Smooth muscle cell of the brain vasculature (primary cell): ENCODE results near the gene COIL.
"Not testable (repeated sequence)": the region's sequence is repeated elsewhere in the genome, so short reads cannot be mapped to it uniquely, and the experiment has no call there.

Experiments
- DNase-seq: peaks from one replicate; pipeline ENCODE4 v3.0.0-alpha.2; 2012; ENCODE audit warnings: low read depth, low spot score

The COIL gene

DNA sequence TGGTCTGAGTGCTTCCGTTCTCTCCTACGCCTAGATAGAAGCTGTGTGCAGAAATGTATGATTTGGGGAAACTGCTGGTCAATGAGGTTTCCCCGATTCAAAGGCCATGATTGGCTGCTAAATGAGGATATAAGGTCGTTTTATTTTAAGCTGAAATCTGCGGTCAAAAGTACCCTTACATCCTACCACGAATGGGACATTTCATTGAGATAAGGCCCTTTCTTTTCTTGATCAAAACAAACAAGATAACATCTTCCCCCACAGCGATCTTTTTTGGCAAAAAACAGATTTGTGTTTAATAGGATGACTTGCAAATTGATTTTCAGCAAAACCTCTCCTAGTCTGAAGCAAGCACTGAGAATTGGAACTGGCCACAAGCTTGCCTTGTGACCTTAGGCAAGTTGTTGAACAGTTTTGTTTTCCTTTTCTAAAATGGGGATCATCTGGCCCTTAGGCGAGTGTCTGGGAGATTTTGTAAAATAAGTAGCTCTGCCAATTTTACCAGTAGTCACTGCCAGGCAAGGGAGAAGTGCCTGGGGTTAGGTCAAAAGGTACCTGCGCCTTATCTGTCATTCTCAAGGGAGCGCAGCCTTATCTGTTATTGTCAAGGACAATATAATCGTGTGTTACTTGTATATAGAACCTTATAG lies 17.7 kb upstream of the COIL start:
- DNase-seq: no peak

DNA sequence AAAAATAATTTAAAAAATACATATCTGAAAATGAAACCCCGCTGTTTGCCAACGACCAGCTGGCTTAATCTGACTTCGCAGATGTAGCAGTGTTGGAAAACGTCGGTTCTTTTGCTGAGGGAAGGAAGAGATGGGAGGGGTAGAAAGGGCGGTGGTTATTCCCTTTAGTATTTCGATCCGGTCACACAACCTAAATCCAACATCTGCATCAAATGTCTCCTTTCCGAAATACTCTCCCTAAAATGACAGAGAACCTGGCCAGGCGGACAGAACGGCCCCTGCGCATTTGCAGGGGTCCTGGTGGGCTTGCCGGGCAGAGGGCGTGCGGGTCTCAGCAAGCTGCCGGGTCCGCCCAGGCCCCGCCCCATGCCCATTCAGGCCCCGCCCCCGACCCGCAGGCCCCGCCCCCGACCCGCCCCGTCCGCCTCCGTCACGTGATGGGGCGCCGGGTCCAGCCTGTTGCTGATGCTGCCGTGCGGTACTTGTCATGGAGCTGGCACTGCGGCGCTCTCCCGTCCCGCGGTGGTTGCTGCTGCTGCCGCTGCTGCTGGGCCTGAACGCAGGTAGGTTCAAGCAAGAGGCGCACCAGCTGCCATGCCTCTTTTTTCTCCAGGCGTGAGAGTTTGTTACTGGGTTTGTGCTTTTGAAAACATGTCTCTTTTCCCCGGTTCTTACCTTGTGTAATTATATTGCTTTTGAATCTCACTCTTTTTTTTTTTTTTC lies 17.0 kb upstream of the COIL start, which contains the start of gene SCPEP1:
TSS of gene SCPEP1 (plus strand) at position 459 of the 723 bp plus-strand sequence. CDS start at position 488, 29 bp downstream.
- DNase-seq: peak; percentile 15

DNA sequence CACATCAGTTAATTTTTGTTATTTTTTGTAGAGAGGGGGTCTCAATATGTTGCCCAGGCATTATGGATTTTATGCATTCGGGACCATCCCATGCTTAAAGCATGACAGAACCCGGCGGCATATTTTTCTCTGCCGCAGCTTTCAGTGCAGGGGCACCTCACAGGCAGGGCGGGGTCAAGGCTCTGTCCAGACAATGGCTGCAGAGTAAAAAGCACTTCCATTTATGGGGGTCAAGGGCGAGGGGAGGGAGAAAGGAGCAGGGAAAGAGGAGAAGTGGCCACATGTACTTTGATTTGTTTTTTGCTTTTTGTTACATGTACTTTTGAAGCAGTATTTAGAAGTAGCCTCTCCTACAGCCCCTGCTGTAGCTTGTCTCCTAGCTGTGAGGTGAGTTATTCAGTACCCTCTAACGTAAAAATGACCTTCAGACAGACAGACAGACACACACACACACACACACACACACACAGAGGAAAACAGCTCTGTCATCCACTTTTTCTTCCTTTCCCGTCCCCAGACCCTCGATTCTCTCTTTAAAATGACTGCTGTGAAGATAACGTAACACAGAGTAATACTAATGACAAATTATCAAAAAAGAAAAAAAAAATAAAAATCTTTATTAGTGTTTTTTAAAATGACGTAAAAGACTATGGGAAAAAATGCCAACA lies 16.2 kb upstream of the COIL start:
- DNase-seq: no peak

DNA sequence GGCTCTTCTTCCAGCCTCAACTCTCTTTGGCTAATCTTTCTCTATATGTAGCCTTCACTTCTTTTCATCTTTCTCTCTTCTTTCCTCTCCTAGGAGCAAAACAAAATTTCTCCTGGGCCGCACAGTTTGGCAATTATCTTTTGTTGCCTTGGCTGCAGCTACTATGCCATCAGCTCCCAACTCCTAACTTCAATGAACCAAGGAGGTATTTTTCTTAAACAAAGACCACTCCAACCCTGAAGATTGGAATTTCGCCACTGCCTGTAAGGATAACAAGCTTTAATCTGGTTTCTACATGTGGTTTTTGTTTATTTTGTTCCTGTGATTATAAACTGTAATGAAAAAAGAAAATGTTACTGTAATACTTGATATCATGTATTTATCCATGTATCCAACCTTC lies 14.8 kb upstream of the COIL start:
- DNase-seq: no peak

DNA sequence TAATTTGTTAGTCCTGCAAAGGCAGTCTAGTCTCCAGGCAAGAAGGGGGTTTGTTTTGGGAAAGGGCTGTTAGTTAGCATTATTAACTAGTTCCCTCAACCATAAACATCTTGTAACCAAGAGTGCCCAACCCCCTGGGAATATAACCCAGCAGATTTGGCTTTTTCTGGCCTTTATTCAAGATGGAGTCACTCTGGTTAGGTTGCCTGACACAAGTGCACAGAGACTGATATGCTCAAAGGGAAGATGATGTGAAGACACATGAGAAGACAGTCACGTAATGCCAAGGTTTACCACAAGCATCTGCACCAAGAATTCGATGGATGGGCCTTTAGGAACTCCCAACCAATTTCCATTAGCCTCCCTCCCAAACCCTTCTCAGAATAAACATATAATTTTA lies 13.2 kb upstream of the COIL start:
- DNase-seq: no peak

DNA sequence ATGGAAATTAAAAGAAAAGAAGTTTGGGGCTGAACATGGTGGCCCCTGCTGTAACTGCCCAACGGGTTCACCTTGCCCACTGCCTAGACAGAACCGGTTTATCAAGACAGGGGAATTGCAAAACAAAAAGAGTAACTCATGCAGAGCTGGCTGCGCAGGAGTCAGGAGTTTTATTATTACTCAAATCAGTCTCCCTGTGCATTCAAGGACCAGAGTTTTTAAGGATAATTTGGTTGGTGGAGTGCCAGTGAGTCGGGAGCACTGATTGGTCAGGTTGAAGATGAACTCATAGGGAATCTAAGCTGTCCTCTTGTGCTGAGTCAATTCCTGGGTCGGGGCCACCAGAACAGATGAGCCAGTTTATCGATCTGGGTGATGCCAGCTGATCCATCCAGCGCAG lies 12.7 kb upstream of the COIL start:
- no peak for DNase-seq

DNA sequence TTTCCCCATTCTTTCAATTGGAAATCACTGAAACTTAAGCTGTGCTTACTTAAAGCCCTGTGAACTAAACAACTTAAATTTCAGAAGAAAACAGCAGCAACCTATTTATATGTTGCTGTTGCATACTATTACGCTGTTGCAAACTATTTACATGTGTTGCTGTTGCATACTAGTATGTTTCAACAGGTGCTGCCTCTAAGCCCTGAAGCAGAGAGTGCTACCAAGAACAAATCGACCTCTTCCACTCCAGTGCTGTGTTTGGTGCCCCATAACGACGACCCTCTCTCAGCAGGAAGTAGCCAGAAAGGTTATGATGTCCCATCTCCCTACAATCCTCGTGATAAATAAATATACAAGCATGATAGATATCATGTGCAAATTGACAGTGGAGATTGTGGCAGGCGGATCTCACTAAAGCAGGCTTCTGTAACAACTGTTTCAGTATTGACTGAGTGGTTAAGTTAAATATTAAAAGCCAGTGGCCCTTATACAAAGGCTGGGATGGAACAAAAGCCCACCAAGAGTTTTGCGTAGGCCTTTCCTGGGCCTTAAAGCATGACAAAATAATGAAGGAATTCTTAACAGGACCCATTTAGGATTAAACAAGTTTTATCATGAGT lies 11.4 kb upstream of the COIL start:
- no peak for DNase-seq

DNA sequence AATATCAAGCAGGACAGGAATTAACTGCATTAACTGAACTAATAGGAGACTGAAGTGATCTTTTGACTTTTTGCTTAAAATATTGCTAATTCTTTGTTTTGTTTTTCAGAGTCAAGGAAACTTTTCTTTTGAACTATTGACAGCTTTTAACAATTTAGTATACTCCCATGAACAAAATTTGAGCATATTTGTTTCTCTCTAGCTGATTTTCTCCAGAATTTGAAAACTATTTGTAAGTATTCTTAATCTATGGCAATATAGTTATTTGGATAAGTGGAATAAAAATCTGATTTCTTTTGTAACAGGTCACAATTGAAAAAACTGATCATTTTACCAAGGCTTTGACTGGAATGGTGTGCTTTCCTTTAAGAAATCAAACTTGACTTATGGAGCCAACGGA lies 10.1 kb upstream of the COIL start:
- no peak for DNase-seq

DNA sequence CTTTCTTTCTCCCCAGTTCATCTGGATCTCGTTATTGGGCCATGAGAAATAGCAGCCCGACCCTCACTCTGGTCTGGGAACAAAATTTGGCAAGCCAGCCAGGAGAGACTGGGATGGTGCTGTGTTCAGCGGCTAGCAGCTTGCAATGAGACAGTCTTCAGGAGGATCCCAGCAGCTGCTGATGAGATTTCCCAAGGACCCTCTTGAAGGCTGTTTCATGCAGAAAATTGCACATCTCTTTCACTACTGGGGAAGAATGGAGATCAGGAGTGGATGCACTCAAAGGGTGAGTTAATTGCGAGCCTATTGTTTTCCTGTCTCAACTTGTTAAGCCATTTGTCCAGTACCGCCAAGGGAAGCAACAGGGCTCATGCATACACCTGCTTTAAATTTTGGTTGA lies 5.5 kb upstream of the COIL start:
- DNase-seq: no peak

DNA sequence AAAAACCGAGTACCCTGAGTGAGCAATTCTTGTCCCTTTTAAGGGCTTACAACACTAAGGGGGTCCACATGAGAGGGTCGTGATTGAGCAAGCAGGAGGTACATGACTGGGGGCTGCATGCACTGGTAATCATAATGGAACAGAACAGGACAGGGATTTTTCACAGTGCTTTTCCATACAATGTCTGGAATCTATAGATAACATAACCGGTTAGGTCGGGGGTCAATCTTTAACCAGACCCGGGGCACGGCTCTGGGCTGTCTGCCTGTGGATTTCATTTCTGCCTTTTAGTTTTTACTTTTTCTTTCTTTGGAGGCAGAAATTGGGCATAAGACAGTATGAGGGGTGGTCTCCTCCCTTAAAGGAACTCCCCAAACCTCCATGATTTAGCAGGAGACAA lies 4.8 kb upstream of the COIL start:
- not testable (repeated sequence) for DNase-seq

DNA sequence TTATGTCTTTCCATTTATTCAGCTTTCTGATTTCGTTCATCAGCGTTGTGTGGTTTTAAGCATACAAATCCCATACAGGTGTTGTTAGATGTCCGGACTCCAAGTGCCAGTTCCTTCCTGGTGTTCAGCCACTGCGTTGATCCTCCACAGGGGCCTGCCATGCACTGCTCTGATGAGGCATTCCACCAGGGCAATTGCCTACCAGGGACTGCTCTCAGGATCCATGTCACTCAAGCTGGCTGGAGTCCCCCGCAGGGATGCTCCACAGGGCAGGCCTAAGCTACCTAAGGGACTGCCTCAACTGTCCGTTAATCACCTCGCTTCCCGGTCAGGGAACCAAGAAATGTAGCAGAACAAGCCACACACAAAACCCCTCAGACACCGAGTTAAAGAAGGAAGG lies 4.4 kb upstream of the COIL start:
- not testable (repeated sequence) for DNase-seq

DNA sequence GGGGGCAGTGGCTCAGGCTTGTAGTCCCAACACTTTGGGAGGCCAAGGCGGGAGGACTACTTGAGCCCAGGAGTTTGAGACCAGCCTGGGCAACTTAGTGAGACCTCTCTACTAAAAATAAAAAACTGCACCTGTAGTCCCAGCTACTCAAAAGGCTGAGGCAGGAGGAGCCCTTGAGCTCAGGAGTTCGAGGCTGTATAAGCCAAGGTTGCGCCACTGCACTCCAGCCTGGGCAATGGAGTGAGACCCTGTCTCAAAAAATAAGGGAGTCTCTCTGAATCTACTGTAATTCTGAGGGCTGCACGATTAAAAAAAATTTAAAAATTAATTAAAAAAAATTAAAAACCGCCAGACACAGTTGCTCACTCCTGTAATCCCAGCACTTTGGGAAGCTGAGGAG lies 3.9 kb downstream of the COIL start:
- DNase-seq: no peak

DNA sequence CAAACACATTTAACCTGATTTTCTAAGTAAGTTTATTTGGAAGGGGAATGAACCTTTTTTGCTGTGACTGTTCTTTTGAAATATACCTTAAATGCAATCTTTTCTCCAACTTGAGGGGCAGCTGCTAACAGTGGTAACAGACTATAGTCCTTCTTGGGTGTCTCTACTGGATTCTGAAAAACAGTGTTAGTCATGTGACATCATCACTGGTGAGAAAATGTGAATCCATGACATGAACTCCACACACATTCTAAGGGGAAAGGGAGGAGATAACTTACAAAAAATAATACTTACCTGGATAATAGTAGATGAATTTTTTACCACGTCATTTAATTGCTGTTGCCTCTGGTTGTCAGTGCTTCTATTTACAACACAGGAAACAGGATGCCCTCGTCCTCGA lies 11.3 kb downstream of the COIL start:
- no peak for DNase-seq

DNA sequence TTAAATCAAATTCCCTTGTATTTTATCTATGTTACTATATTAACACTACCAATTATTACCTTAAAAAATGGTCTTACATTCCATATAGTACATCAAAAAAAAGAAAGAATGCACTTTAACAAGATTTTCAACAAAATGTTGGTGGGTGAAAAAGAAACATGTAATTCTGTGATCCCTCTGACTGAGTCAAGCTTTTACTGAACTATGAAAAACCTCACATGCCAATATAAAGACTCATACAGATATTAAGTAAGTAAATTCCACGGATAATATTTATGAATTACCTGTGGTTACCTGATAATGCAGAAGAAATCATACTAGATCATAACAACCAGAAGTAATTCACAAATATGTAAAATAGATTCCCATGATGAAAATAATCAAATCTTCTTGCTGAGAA lies 12.4 kb downstream of the COIL start:
- no peak for DNase-seq

DNA sequence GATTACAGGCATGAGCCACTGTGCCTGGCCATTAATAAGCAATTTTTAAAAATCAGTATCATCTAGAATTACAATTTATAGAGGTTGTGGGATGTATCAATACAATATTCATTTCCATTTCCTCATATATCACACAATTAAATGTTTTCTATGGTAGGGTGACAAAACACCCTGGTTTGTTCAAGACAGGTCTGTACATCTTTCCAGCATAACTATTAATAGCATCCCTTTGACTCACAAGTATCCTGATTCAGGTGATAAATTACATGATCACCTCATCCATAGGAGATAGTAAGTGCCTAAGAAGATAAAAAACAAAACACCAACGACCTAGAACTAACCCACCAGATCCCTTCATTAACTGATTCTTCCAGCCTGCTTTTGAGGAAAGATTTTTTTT lies 13.1 kb downstream of the COIL start:
- no peak for DNase-seq

DNA sequence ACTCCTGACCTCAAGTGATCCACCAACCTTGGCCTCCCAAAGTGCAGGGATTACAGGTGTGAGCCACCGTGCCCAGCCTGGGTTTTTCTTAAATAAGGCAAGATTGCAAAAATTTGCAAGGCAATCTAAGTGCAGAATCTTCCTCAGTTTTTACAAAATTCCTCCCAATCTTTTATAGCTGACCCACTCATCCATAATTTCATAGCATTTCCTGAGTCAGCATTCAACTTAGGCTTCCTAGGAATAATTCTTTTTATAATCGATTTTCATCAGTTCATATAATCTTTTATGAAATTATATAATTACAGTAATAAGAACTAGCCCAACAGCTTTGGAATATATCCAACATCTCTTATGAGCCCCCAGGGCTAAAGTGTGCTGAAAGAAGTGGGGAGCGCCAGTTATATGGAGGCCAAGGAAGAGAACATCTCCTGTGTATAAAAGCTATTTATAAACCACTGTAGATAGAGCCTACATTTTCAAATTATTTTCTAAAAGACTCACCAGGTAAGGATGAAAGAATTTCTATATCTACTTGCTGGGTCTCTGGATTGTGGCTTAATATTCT lies 14.8 kb downstream of the COIL start:
- DNase-seq: no peak

DNA sequence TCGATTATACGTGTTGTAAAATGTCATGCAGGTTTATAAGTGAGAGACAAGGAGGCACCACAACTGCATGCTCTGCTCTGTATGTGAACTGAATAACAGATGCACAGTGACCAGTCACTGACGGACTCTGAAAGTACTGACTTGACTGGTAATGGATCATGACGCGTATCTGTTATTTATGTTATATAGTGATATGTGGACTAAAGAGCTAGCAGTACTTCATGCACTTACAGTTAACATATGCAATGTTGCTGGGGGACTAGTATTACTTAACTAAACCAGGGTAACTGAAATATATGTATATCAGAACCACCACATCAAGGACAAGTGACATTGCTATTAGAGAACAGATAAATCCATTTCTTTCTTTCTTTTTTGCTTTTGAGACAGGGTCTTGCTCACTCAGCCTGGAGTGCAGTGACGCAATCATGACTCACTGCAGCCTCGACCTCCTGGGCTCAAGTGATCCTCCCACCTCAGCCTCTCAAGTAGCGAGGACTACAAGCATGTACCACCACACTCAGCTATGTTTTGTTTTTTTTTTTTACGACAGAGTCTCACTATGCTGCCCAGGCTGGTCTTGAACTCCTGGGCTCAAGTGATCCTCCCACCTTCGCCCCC lies 17.2 kb downstream of the COIL start:
- no peak for DNase-seq

DNA sequence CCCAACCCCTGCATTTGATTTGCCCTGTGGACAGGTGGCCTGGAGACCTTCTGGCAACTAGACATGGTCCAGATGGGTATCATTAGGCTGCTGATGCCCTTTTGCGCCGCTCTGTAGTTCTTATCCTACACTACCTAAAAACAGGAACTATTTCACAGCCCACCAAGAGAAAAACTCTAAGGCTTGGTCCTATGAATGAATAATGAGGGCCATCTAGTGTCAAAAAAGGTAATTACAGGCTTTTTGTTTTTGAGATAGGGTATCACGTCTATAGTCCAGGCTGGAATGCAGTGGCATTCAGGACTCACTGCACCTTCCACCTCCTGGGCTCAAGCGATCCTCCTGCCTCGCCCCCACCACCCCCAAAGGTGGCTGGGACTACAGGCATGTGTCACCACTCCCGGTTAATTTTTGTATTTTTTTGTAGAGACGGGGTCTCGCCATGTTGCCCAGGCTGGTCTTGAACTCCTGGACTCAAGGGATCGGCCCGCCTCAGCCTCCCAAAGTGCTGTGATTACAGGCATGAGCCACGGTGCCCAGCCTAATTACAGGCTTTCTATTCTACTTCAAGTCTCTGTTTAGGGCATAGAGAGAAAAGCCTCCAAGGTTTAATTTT lies 20.9 kb downstream of the COIL start:
- DNase-seq: no peak

DNA sequence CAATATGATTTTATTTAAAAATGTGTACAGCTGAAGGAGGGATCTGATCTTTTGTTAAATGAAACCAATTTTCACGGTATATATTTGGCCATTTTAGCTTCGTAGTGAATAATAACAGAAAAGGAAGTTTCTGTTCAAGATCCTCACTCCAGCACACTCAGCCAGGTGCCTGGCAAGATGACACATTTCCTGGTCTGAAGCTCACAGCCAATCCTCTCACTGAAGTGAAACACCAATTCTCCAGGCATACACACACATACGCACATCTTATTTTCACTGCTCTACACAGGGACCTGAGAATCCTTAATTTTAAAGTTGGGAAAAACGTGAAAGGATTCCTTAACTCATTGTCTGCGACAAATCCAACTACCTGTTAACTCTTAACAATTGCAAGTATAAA lies 22.6 kb downstream of the COIL start:
- DNase-seq: not testable (repeated sequence)

DNA sequence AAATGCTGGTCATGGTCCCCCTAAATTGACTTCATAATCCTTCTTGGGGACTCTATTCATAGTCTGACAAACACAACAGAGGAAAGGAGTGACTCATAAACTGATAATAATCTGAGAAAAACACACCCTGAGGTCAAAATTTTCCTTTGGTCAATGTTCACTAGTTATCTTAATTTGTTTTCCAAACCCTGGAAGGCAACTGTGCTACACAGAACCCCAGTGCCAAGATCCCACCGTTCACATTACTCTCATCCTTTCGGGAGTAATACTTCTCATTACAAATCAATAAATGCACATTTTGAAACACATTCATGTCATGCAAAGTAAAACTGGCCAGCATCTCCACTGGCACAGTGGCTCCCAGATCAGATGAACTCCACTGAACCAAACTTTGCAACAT lies 23.2 kb downstream of the COIL start:
- DNase-seq: no peak

DNA sequence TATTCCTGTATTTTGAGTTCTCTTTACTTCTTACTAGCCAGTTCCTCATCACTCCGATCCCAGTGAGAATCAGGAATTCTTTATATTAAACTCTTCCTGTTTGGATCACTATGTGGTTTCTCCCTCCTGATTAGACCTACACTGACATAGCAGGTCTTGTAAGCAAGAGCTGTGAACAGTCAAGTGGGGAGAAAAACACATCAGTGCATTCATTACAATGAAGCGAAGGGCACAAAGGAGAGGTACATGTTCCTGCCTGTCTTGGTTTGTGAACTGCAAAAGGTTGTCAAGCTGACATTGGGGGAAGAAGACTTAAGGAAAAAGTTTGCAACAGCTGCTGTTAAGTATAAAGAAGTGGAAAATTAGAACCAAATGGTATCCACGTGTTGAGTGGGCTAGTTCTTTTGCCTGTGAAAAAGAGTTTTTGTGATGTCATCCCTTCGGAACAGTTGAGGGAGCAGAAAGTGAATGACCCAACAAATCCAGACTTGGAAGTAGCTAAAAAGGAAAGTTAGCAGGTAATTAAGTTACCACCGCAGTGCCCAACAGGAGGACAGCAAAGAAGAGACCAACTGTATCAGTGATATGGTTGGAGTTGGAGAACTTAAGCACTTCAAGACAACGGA lies 24.0 kb downstream of the COIL start:
- DNase-seq: no peak
